GM20000 (cell line): ENCODE results near the gene RPUSD1.
"Not testable (repeated sequence)": the region's sequence is repeated elsewhere in the genome, so short reads cannot be mapped to it uniquely, and the experiment has no call there.

Source experiments
- DNase-seq: peaks from one replicate; pipeline ENCODE4 v3.0.0; 2012; ENCODE audit warnings: low spot score
- CTCF ChIP-seq: IDR thresholded peaks from 2 replicates; pipeline ENCODE4 v1.5.1; 2012; ENCODE audit warnings: mild to moderate bottlenecking, control low read depth; ENCODE audit errors: extremely low read depth, missing control alignments

The RPUSD1 gene

GRCh38 chr16:761625-762513, 26.3 kb downstream of the RPUSD1 start:
- TF ChIP-seq CTCF: no peak
- no peak for DNase-seq

- DNase-seq: no peak
- TF ChIP-seq CTCF: no peak
Measured at GRCh38 chr16:760545-761343, 27.4 kb downstream of the RPUSD1 start, which contains the start of gene MSLN. TSS of gene MSLN (plus strand) at chr16:760734. CDS start at chr16:762681, 1,947 bp downstream.

GRCh38 chr16:760065-760464, 28.1 kb downstream of the RPUSD1 start:
- TF ChIP-seq CTCF: no peak
- no peak for DNase-seq

- TF ChIP-seq CTCF: no peak
- DNase-seq: no peak
Measured at GRCh38 chr16:759110-759910, 28.9 kb downstream of the RPUSD1 start.

- no peak for DNase-seq
- no peak for TF ChIP-seq CTCF
Measured at GRCh38 chr16:756428-756827, 31.8 kb downstream of the RPUSD1 start.

- DNase-seq: no peak
- no peak for TF ChIP-seq CTCF
Measured at GRCh38 chr16:754656-755055, 33.5 kb downstream of the RPUSD1 start.

GRCh38 chr16:754121-754607, 34.0 kb downstream of the RPUSD1 start:
- DNase-seq: not testable (repeated sequence)
